Endothelial cell of umbilical vein (primary cell): ENCODE data around the gene KATNB1. TPM values are rescaled to one million over a fixed set of nuclear protein-coding genes. Genes with fewer than 3 reads are reported as not detected.

Experiments used
- BruUV-seq: library from RNA; stranded (reverse); fragments of 400-500 nt; replicated peaks from 2 replicates; lab custom pipeline; 2021; lab: Mats Ljungman, UMichigan
- CTCF ChIA-PET: fragments of 300-600, 350-600 bp; sonication (Branson Sonifier 250); formaldehyde crosslinking; loops from one replicate; lab custom pipeline; 2021; ENCODE audit warnings: antibody characterized with exemption, inconsistent platforms; lab: Charles Lee
- POLR2A ChIA-PET: fragments of 300-600, 350-600 bp; sonication (Branson Sonifier 250); formaldehyde crosslinking; loops from one replicate; lab custom pipeline; 2021; ENCODE audit warnings: antibody characterized with exemption, inconsistent platforms; lab: Charles Lee
- DNase-seq: peaks from one replicate; pipeline ENCODE4 v3.0.0-alpha.2; 2011; ENCODE audit warnings: low read depth, low spot score
- FAIRE-seq: peaks from 2 replicates; lab custom pipeline; 2011; peaks lifted over from hg19 to GRCh38; lab: Jason Lieb, UNC
- H2AFZ ChIP-seq: 2 replicates; pipeline ENCODE4 v1.6.0; 2012; ENCODE audit warnings: low read depth, low read length, control low read depth, inconsistent platforms
- H3K27ac ChIP-seq: 2 replicates; pipeline ENCODE4 v1.5.1; 2011; ENCODE audit warnings: low read depth, mild to moderate bottlenecking, control low read depth, low read length, moderate library complexity; ENCODE audit not compliant: insufficient read depth
- H3K27me3 ChIP-seq, 2 experiments: 2 replicates each; pipeline versions ENCODE4 v1.6.0 to v1.6.1; 2011; ENCODE audit warnings: low read length in 2 of 2, mixed read lengths in 1 of 2; ENCODE audit not compliant: control insufficient read depth in 2 of 2, insufficient read depth in 2 of 2
- H3K36me3 ChIP-seq, 2 experiments: 2 replicates in 1 of 2; 3 replicates in 1 of 2; pipeline ENCODE4 v1.5.1; 2011; ENCODE audit warnings: low read length in 2 of 2, mild to moderate bottlenecking in 1 of 2, moderate library complexity in 1 of 2; ENCODE audit not compliant: control insufficient read depth in 2 of 2, insufficient read depth in 2 of 2; ENCODE audit errors: extremely low read depth in 1 of 2
- H3K4me1 ChIP-seq: 3 replicates; pipeline ENCODE4 v1.5.1; 2011; ENCODE audit warnings: mild to moderate bottlenecking, low read length; ENCODE audit not compliant: control insufficient read depth, insufficient read depth; ENCODE audit errors: extremely low read depth
- H3K4me2 ChIP-seq: 2 replicates; pipeline ENCODE4 v1.6.1; 2011; ENCODE audit warnings: low read length, control low read depth, mixed read lengths; ENCODE audit not compliant: insufficient read depth
- H3K4me3 ChIP-seq, 3 experiments: fragments of 200-600 bp in 1 of 3; sonication (generic), shearing (Covaris generic) in 1 of 3; replicated peaks in 1 of 3; 2 replicates each; pipeline ENCODE4 v1.5.1; 2011 to 2016; ENCODE audit warnings: control low read depth in 3 of 3, low read length in 3 of 3, mild to moderate bottlenecking in 2 of 3, inconsistent platforms in 1 of 3, low read depth in 1 of 3, moderate library complexity in 1 of 3; ENCODE audit not compliant: insufficient read depth in 1 of 3
- H3K79me2 ChIP-seq: 2 replicates; pipeline ENCODE4 v1.6.0; 2012; ENCODE audit warnings: low read length, inconsistent platforms; ENCODE audit not compliant: control insufficient read depth, insufficient read depth
- H3K9ac ChIP-seq: replicated peaks from 2 replicates; pipeline ENCODE3; 2011; ENCODE audit warnings: low read length, control low read depth; ENCODE audit not compliant: insufficient read depth; ENCODE audit errors: extremely low read depth
- H3K9me1 ChIP-seq: replicated peaks from 3 replicates; pipeline ENCODE4 v1.6.0; 2011; ENCODE audit warnings: mild to moderate bottlenecking, low read length; ENCODE audit not compliant: control insufficient read depth, insufficient read depth; ENCODE audit errors: extremely low read depth
- H3K9me3 ChIP-seq: replicated peaks from 2 replicates; pipeline ENCODE4 v1.5.1; 2012; ENCODE audit warnings: low read length, inconsistent platforms; ENCODE audit not compliant: control insufficient read depth, insufficient read depth
- H4K20me1 ChIP-seq: replicated peaks from 2 replicates; pipeline ENCODE3; 2011; ENCODE audit warnings: mild to moderate bottlenecking, low read length; ENCODE audit not compliant: control insufficient read depth, insufficient read depth; ENCODE audit errors: extremely low read depth
- EZH2 ChIP-seq: IDR thresholded peaks from 2 replicates; pipeline ENCODE4 v1.6.1; 2012; ENCODE audit warnings: borderline replicate concordance, low read depth, mild to moderate bottlenecking, moderate library complexity, low read length, inconsistent platforms; ENCODE audit not compliant: severe bottlenecking
- FOS ChIP-seq: IDR thresholded peaks from 2 replicates; pipeline ENCODE4 v1.6.1; 2011; ENCODE audit warnings: mild to moderate bottlenecking, low read length, moderate library complexity, borderline replicate concordance; ENCODE audit not compliant: insufficient read depth
- GATA2 ChIP-seq: IDR thresholded peaks from 2 replicates; pipeline ENCODE4 v1.7.0; 2011; ENCODE audit warnings: low read depth, mild to moderate bottlenecking, moderate library complexity, mixed read lengths, low read length; ENCODE audit not compliant: insufficient read length, insufficient read depth
- MAX ChIP-seq: IDR thresholded peaks from 2 replicates; pipeline ENCODE4 v1.6.1; 2011; ENCODE audit not compliant: insufficient read depth, insufficient read length
- MYC ChIP-seq: IDR thresholded peaks from one replicate; pipeline ENCODE4 v1.6.1; 2011; ENCODE audit warnings: mild to moderate bottlenecking, low read depth, low read length
- dilution Hi-C: fragments of 300-500 bp; cut with MboI; formaldehyde crosslinking; loops from one replicate; pipeline ENCODE4 v1.15.0; 2019; ENCODE audit warnings: low sequenced_read_pairs; ENCODE audit not compliant: extremely low pct_ligation_motif_present
- intact Hi-C: fragments of 100-400 bp; cut with micrococcal nuclease; formaldehyde crosslinking; loops from one replicate; pipeline ENCODE4 v1.10.0; 2022
- polyA plus RNA-seq, 4 experiments: library from polyadenylated mRNA; depleted of rRNA in 3 of 4; stranded (reverse) in 3 of 4; unstranded in 1 of 4; fragments of >200 nt; gene quantifications; 2 replicates each; pipeline versions ENCODE4 v1.2.1 to v1.2.3, GENCODE V29; 2011 to 2012; ENCODE audit warnings: missing spikeins in 1 of 4
- total RNA-seq: library from RNA; stranded (reverse); gene quantifications from 2 replicates; pipeline ENCODE4 v1.2.3, GENCODE V29; 2021

Gene KATNB1
- total and polyA plus RNA-seq, 2 donors (not counting 3 experiments of a cell fraction or from before 2014, with no cell fraction given): 25.9 to 35.9 TPM

GRCh38 chr16:57798267-57798810, 62.8 kb downstream of the KATNB1 start:
- H3K4me3 ChIP-seq: no peak overlapping the region
- no peaks in the 10 kb centered on the region for H3K9me1 ChIP-seq
- dilution Hi-C loops (no loop called here), intact Hi-C loops (no loop called here)
- H3K4me2 ChIP-seq: no peak overlapping the region
- POLR2A ChIA-PET: no interaction called here
- CTCF ChIA-PET: interaction anchor here (1.4 to 1.7 kb wide), 2 partner anchors 65 to 102 kb away, joined by 4 to 6 read pairs; no protein-coding TSS in a partner anchor
- no peak overlapping the region for H3K9ac ChIP-seq
- no peak overlapping the region for H3K27ac ChIP-seq
- TF ChIP-seq FOS (no peak), GATA2 (no peak), MYC (no peak)
- H3K36me3 ChIP-seq: peaks cover 4 to 11% of the 10 kb centered on the region in 2 experiments
- no peaks in the 10 kb centered on the region for H3K9me3 ChIP-seq
- peaks cover 25% of the 10 kb centered on the region for H3K4me1 ChIP-seq
- peaks cover 14% of the 10 kb centered on the region for H3K79me2 ChIP-seq
- H3K27me3 ChIP-seq: no peaks in the 10 kb centered on the region
- BruUV-seq: no TSS peak
- no peak for DNase-seq
- no peak for FAIRE-seq
- no peaks in the 10 kb centered on the region for H4K20me1 ChIP-seq
- H2AFZ ChIP-seq: no peak overlapping the region

DNA sequence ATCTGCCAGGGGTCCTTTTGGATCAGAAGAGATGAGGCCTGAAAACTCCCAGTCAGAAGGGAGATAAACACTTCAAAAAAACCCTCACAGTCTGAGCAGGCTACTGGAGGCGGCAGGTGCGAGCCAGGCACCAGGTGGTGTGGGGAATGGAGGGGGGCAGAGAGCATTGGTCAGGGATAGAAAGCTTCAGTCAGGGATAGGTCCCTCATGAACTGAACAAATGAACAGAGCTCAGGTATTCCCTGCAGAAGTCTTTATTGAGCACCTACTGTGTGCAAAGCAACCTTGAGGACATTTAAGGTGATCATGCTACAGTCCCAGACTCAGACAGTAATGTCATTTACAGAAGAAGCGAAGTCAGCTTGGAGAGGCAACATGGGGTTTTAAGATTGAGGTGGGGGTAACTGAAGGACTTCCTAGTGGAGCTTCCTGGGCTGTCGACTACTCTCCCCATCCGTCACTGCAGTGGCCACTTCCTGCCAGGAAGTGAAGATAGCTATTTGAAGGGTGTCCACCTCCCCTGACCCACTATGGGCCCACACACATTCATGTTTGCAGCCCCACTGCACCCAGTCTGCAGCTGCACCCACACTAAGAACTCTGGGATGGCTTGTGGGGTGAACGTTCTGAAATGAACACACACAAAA, 63.5 kb downstream of the KATNB1 start:
- intact Hi-C loops: no loop called here
- DNase-seq: no peak
- H3K27ac ChIP-seq: no peak overlapping the region
- no peaks in the 10 kb centered on the region for H3K27me3 ChIP-seq
- H3K36me3 ChIP-seq: peaks cover 4 to 11% of the 10 kb centered on the region in 2 experiments
- TF ChIP-seq MAX (no peak), EZH2 (no peak)
- H3K4me1 ChIP-seq: peaks cover 25% of the 10 kb centered on the region
- H3K9ac ChIP-seq: no peak overlapping the region
- H3K4me2 ChIP-seq: no peak overlapping the region
- peaks cover 14% of the 10 kb centered on the region for H3K79me2 ChIP-seq
- H3K9me1 ChIP-seq: no peaks in the 10 kb centered on the region
- no peak for FAIRE-seq
- ChIA-PET POLR2A (no interaction called here), CTCF (interaction anchor here (0.7 to 4.3 kb wide), 4 partner anchors 9 to 206 kb away, joined by 3 to 29 read pairs (median 4); no protein-coding TSS in a partner anchor)
- no TSS peak for BruUV-seq
- no peaks in the 10 kb centered on the region for H3K9me3 ChIP-seq
- dilution Hi-C loops: no loop called here
- no peak overlapping the region for H3K4me3 ChIP-seq
- no peak overlapping the region for H2AFZ ChIP-seq
- H4K20me1 ChIP-seq: no peaks in the 10 kb centered on the region
